ENCODE data around the gene DLG4.

DLG4 gene

GRCh38 chr17:7177191-7177953 lies 42.3 kb downstream of the DLG4 start (continued):
- TF ChIP-seq RBAK (tag by site-specific recombination; IDR thresholded peaks at IDR 0.05) (no peak), ZNF837 (tag by site-specific recombination; IDR thresholded peaks at IDR 0.05) (no peak), ZNF248 (tag by site-specific recombination; IDR thresholded peaks at IDR 0.05) (no peak), ZNF658 (tag by site-specific recombination; IDR thresholded peaks at IDR 0.05) (no peak), ZXDB (tag by site-specific recombination; IDR thresholded peaks at IDR 0.05) (no peak), TSHZ1 (tag by site-specific recombination; IDR thresholded peaks at IDR 0.05; ENCODE audit: borderline replicate concordance) (no peak), ZNF521 (tag by site-specific recombination; IDR thresholded peaks at IDR 0.05) (no peak), ZNF184 (tag by site-specific recombination; IDR thresholded peaks at IDR 0.05) (no peak), SP7 (tag by site-specific recombination; IDR thresholded peaks at IDR 0.05) (0 out of 2 replicates have a peak, but pooled peaks have one; percentile 30), BCL11B (tag by site-specific recombination; IDR thresholded peaks at IDR 0.05; ENCODE audit: low read depth) (no peak), ZNF677 (tag by site-specific recombination; IDR thresholded peaks at IDR 0.05) (no peak), ZNF23 (tag by site-specific recombination; IDR thresholded peaks at IDR 0.05; ENCODE audit: borderline replicate concordance) (no peak), ZNF2 (tag by site-specific recombination; IDR thresholded peaks at IDR 0.05) (no peak), PATZ1 (tag by site-specific recombination; IDR thresholded peaks at IDR 0.05) (peak; percentile 94), ELK4 (IDR thresholded peaks at IDR 0.05; ENCODE audit: borderline replicate concordance, low read depth, low read length) (no peak), ZNF155 (tag by site-specific recombination; IDR thresholded peaks at IDR 0.05) (no peak), ZNF121 (tag by site-specific recombination; IDR thresholded peaks at IDR 0.05) (no peak), ZNF843 (tag by site-specific recombination; IDR thresholded peaks at IDR 0.05) (no peak), SCRT2 (tag by site-specific recombination; IDR thresholded peaks at IDR 0.05) (no peak), ZSCAN16 (tag by site-specific recombination; IDR thresholded peaks at IDR 0.05) (no peak), MZF1 (tag by site-specific recombination; IDR thresholded peaks at IDR 0.05; ENCODE audit: borderline replicate concordance) (no peak), ZBTB21 (tag by site-specific recombination; IDR thresholded peaks at IDR 0.05) (no peak), PRDM6 (tag by site-specific recombination; IDR thresholded peaks at IDR 0.05) (no peak), TRIM28 (IDR thresholded peaks at IDR 0.05; ENCODE audit: borderline replicate concordance, low read length) (no peak), ZNF621 (tag by site-specific recombination; IDR thresholded peaks at IDR 0.05) (no peak), SALL2 (tag by site-specific recombination; IDR thresholded peaks at IDR 0.05; ENCODE audit: borderline replicate concordance) (no peak), MEIS1 (CRISPR knock-in tag; IDR thresholded peaks at IDR 0.05; ENCODE audit: borderline replicate concordance) (no peak), PRDM10 (tag by site-specific recombination; IDR thresholded peaks at IDR 0.05) (peak; percentile 78), OSR2 (tag by site-specific recombination; IDR thresholded peaks at IDR 0.05) (no peak)

All from HEK293 (cell line).